Neural cell (in vitro differentiated cells): ENCODE measurements around the gene ACVRL1. TPM values are rescaled to one million over a fixed set of nuclear protein-coding genes. Genes with fewer than 3 reads are reported as not detected.

Source experiments
- H2AFZ ChIP-seq: fragments of 200-600, 300-800 bp; sonication (generic), shearing (Covaris generic); 2 replicates; pipeline ENCODE4 v1.6.0; 2014; ENCODE audit warnings: low read depth, mild to moderate bottlenecking, antibody characterized with exemption, low read length, moderate library complexity
- H3F3A ChIP-seq: fragments of 200-600 bp; shearing (Covaris generic); 2 replicates; pipeline ENCODE4 v1.6.1; 2016; ENCODE audit warnings: mild to moderate bottlenecking, moderate library complexity, mixed read lengths, antibody characterized with exemption, low read length; ENCODE audit not compliant: insufficient read depth, poor library complexity, severe bottlenecking
- H3K27ac ChIP-seq: fragments of 200-600, 300-800 bp; sonication (generic), shearing (Covaris generic); 2 replicates; pipeline ENCODE4 v1.5.1; 2014; ENCODE audit warnings: mild to moderate bottlenecking, low read length, moderate library complexity
- H3K27me3 ChIP-seq: fragments of 300-800, 200-600 bp; sonication (generic), shearing (Covaris generic); 2 replicates; pipeline ENCODE4 v1.6.0; 2014; ENCODE audit warnings: mild to moderate bottlenecking, low read depth, low read length, moderate library complexity; ENCODE audit not compliant: insufficient read depth
- H3K36me3 ChIP-seq: fragments of 300-800, 200-600 bp; sonication (generic), shearing (Covaris generic); 2 replicates; pipeline ENCODE4 v1.5.1; 2014; ENCODE audit warnings: mild to moderate bottlenecking, antibody characterized with exemption, low read length, moderate library complexity; ENCODE audit not compliant: insufficient read depth
- H3K4me2 ChIP-seq: fragments of 300-800, 200-600 bp; sonication (generic), shearing (Covaris generic); 2 replicates; pipeline ENCODE4 v1.6.0; 2014; ENCODE audit warnings: mild to moderate bottlenecking, low read length
- H3K4me3 ChIP-seq: fragments of 300-800, 200-600 bp; sonication (generic), shearing (Covaris generic); 2 replicates; pipeline ENCODE4 v1.5.1; 2014; ENCODE audit warnings: mild to moderate bottlenecking, low read length, moderate library complexity
- H3K79me2 ChIP-seq: fragments of 200-600 bp; shearing (Covaris generic); replicated peaks from 2 replicates; pipeline ENCODE4 v1.6.0; 2014; ENCODE audit warnings: mild to moderate bottlenecking, low read length, moderate library complexity; ENCODE audit not compliant: insufficient read depth
- H3K9ac ChIP-seq: fragments of 300-800, 200-600 bp; sonication (generic), shearing (Covaris generic); 2 replicates; pipeline ENCODE4 v1.6.1; 2016; ENCODE audit warnings: mild to moderate bottlenecking, low read length, mixed read lengths
- H3K9me2 ChIP-seq: fragments of 200-600 bp; shearing (Covaris generic); 2 replicates; pipeline ENCODE4 v1.6.1; 2016; ENCODE audit warnings: mild to moderate bottlenecking, low read length, mixed read lengths; ENCODE audit not compliant: insufficient read depth
- H3K9me3 ChIP-seq: fragments of 200-600, 300-800 bp; sonication (generic), shearing (Covaris generic); 2 replicates; pipeline ENCODE4 v1.6.1; 2016; ENCODE audit warnings: mild to moderate bottlenecking, mixed run types, low read length, moderate library complexity, mixed read lengths
- H4K20me1 ChIP-seq: fragments of 200-600 bp; shearing (Covaris generic); 2 replicates; pipeline ENCODE4 v1.6.1; 2016; ENCODE audit warnings: mild to moderate bottlenecking, mixed run types; ENCODE audit not compliant: insufficient read depth
- EP300 ChIP-seq: fragments of 450-650 bp; conservative IDR thresholded peaks from 2 replicates; pipeline ENCODE4 v1.6.1; 2014; ENCODE audit warnings: antibody characterized with exemption, mild to moderate bottlenecking, moderate library complexity; ENCODE audit not compliant: poor library complexity, severe bottlenecking
- EZH2 ChIP-seq: fragments of 200-600, 300-800 bp; shearing (Covaris generic), sonication (generic); IDR thresholded peaks from 2 replicates; pipeline ENCODE4 v1.6.1; 2014; ENCODE audit warnings: antibody characterized with exemption, low read length, borderline replicate concordance, mild to moderate bottlenecking; ENCODE audit not compliant: insufficient read depth, poor library complexity, severe bottlenecking
- MXI1 ChIP-seq: fragments of 450-650 bp; conservative IDR thresholded peaks from 2 replicates; pipeline ENCODE4 v1.6.1; 2014; ENCODE audit warnings: antibody characterized with exemption, mild to moderate bottlenecking; ENCODE audit not compliant: poor library complexity, severe bottlenecking
- POLR2AphosphoS5 ChIP-seq: IDR thresholded peaks from 2 replicates; pipeline ENCODE4 v1.6.1; 2012
- RAD21 ChIP-seq: fragments of 450-650 bp; conservative IDR thresholded peaks from 2 replicates; pipeline ENCODE4 v1.6.1; 2014; ENCODE audit warnings: antibody characterized with exemption, mild to moderate bottlenecking, moderate library complexity
- SMC3 ChIP-seq: fragments of 450-650 bp; conservative IDR thresholded peaks from 2 replicates; pipeline ENCODE4 v1.6.1; 2014; ENCODE audit warnings: antibody characterized with exemption, mild to moderate bottlenecking, moderate library complexity; ENCODE audit not compliant: poor library complexity
- TAF1 ChIP-seq: IDR thresholded peaks from 2 replicates; pipeline ENCODE4 v1.6.1; 2012; ENCODE audit warnings: low read depth
- polyA plus RNA-seq: library from polyadenylated mRNA; depleted of rRNA; stranded (reverse); fragments of >200 nt; gene quantifications from 2 replicates; pipeline ENCODE4 v1.2.3, GENCODE V29; 2014
- TF ChIP-seq, protein P1 (sequence below): fragments of 450-650 bp; IDR thresholded peaks from 2 replicates; pipeline ENCODE4 v1.5.1; 2014; ENCODE audit warnings: antibody characterized with exemption, mild to moderate bottlenecking, moderate library complexity; ENCODE audit not compliant: poor library complexity, severe bottlenecking
- TF ChIP-seq, protein P2 (sequence below): IDR thresholded peaks from 2 replicates; pipeline ENCODE4 v1.6.1; 2012; ENCODE audit warnings: borderline replicate concordance

ACVRL1 gene
- polyA plus RNA-seq, 1 donor from 2014 or later, result not detected

DNA sequence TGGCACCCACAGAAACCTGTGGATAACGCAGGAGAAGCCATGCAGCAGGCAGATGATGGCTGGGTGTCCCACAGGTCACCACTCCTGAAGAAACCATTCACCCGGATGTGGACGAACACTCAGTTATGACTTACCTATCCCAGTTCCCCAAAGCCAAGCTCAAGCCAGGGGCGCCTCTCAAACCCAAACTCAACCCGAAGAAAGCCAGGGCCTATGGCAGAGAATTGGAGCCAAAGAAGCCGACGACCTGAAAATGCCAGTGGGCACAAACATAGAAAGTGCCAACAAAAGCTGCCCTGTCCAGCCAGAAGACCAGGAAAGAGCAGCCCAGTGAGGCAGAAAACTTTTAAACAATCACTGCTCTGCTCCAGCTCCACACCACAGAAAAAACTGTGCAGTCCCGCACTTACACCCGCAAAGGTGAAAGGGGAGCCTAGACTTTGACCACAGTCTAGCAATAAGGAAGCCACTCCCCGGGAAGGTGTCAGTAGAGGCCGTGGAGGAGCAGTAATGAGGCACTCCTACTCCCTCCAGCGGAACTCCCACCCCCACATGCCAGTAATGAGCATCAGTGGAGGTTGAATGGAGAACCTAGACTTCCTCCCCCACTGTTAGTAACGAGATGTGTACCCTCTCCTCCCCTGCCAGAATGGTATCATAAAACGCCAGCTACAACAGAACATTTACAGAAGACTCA lies 6.0 kb upstream of the ACVRL1 start:
- H3K9me3 ChIP-seq, result no peaks in the 10 kb centered on the region
- no peak overlapping the region for H2AFZ ChIP-seq
- no peaks in the 10 kb centered on the region for H3K27me3 ChIP-seq
- H3F3A ChIP-seq, result no peaks in the 10 kb centered on the region
- no peaks in the 10 kb centered on the region for H3K9me2 ChIP-seq
- no peak for TF ChIP-seq TAF1
- TF ChIP-seq, protein P1, sequence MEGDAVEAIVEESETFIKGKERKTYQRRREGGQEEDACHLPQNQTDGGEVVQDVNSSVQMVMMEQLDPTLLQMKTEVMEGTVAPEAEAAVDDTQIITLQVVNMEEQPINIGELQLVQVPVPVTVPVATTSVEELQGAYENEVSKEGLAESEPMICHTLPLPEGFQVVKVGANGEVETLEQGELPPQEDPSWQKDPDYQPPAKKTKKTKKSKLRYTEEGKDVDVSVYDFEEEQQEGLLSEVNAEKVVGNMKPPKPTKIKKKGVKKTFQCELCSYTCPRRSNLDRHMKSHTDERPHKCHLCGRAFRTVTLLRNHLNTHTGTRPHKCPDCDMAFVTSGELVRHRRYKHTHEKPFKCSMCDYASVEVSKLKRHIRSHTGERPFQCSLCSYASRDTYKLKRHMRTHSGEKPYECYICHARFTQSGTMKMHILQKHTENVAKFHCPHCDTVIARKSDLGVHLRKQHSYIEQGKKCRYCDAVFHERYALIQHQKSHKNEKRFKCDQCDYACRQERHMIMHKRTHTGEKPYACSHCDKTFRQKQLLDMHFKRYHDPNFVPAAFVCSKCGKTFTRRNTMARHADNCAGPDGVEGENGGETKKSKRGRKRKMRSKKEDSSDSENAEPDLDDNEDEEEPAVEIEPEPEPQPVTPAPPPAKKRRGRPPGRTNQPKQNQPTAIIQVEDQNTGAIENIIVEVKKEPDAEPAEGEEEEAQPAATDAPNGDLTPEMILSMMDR, result no peak
- TF ChIP-seq EP300, result no peak
- no peak for TF ChIP-seq MXI1
- TF ChIP-seq EZH2, result no peak
- no peak for TF ChIP-seq RAD21
- TF ChIP-seq, protein P2, sequence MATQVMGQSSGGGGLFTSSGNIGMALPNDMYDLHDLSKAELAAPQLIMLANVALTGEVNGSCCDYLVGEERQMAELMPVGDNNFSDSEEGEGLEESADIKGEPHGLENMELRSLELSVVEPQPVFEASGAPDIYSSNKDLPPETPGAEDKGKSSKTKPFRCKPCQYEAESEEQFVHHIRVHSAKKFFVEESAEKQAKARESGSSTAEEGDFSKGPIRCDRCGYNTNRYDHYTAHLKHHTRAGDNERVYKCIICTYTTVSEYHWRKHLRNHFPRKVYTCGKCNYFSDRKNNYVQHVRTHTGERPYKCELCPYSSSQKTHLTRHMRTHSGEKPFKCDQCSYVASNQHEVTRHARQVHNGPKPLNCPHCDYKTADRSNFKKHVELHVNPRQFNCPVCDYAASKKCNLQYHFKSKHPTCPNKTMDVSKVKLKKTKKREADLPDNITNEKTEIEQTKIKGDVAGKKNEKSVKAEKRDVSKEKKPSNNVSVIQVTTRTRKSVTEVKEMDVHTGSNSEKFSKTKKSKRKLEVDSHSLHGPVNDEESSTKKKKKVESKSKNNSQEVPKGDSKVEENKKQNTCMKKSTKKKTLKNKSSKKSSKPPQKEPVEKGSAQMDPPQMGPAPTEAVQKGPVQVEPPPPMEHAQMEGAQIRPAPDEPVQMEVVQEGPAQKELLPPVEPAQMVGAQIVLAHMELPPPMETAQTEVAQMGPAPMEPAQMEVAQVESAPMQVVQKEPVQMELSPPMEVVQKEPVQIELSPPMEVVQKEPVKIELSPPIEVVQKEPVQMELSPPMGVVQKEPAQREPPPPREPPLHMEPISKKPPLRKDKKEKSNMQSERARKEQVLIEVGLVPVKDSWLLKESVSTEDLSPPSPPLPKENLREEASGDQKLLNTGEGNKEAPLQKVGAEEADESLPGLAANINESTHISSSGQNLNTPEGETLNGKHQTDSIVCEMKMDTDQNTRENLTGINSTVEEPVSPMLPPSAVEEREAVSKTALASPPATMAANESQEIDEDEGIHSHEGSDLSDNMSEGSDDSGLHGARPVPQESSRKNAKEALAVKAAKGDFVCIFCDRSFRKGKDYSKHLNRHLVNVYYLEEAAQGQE, result no peak
- TF ChIP-seq POLR2AphosphoS5, result no peak
- TF ChIP-seq SMC3, result no peak
- no peak overlapping the region for H3K9ac ChIP-seq
- H3K27ac ChIP-seq, result no peak overlapping the region
- no peak overlapping the region for H3K4me2 ChIP-seq
- no peak overlapping the region for H3K4me3 ChIP-seq
- no peaks in the 10 kb centered on the region for H3K36me3 ChIP-seq
- H3K79me2 ChIP-seq, result no peaks in the 10 kb centered on the region
- H4K20me1 ChIP-seq, result no peaks in the 10 kb centered on the region

DNA sequence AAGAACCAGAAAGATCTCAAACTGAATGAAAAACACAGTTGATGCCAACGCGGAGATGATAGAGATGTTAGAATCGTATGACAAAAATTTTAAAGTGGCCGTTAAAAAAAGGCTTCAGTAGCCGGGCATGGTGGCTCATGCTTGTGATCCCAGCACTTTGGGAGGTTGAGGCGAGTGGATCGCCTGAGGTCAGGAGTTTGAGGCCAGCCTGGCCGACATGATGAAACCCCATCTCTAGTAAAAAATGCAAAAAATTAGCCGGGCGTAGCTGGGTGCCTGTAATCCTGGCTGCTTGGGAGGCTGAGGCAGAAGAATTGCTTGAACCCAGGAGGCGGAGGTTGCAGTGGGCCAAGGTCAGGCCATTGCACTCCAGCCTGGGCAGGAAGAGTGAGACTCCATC lies 5.4 kb upstream of the ACVRL1 start:
- Histone ChIP-seq H3K79me2 (no peaks in the 10 kb centered on the region), H3K4me2 (no peak overlapping the region), H3K9me3 (no peaks in the 10 kb centered on the region), H3K36me3 (no peaks in the 10 kb centered on the region), H3K27ac (no peak overlapping the region), H2AFZ (no peak overlapping the region), H3K4me3 (no peak overlapping the region), H4K20me1 (no peaks in the 10 kb centered on the region), H3K9ac (no peak overlapping the region), H3K9me2 (no peaks in the 10 kb centered on the region), H3F3A (no peaks in the 10 kb centered on the region), H3K27me3 (no peaks in the 10 kb centered on the region)
- TF ChIP-seq, protein P2, result no peak
- TF ChIP-seq SMC3, result no peak
- TF ChIP-seq EZH2, result no peak
- TF ChIP-seq, protein P1, result no peak
- TF ChIP-seq POLR2AphosphoS5, result no peak
- TF ChIP-seq TAF1, result no peak
- no peak for TF ChIP-seq MXI1
- TF ChIP-seq EP300, result no peak
- TF ChIP-seq RAD21, result no peak
